Measurements from ENCODE around the gene NSRP1.

GRCh38 chr17:30091121-30091670 is 25.4 kb upstream of the NSRP1 start:
- TF ChIP-seq POLR2A (IDR thresholded peaks at IDR 0.05) (no peak), CTCF (IDR thresholded peaks at IDR 0.05) (no peak)
